GM23338 (cell line): Measurements from ENCODE around the gene PEX16. TPM values are rescaled to one million over a fixed set of nuclear protein-coding genes. Genes with fewer than 3 reads are reported as not detected.

Source experiments
- ATAC-seq: fragments of 200-7000 bp; cut with Tn5 transposase; 3 replicates; pipeline ENCODE4 v1.9.1; 2020
- DNase-seq: peaks from one replicate; pipeline ENCODE4 v3.0.0-alpha.2; 2015; ENCODE audit warnings: low spot score
- H2AFZ ChIP-seq: fragments of 200-600 bp; sonication (generic); 2 replicates; pipeline ENCODE4 v1.8.0; 2016; ENCODE audit warnings: antibody characterized with exemption, mild to moderate bottlenecking, moderate library complexity
- H3F3A ChIP-seq: fragments of 200-600 bp; sonication (generic); replicated peaks from 2 replicates; pipeline ENCODE4 v1.8.0; 2017; ENCODE audit warnings: antibody characterized with exemption, mixed run types, low read depth
- H3K27ac ChIP-seq: fragments of 200-600 bp; sonication (generic); 2 replicates; pipeline ENCODE4 v1.6.1; 2016; ENCODE audit warnings: low read depth
- H3K27me3 ChIP-seq: fragments of 200-600 bp; sonication (generic); 2 replicates; pipeline ENCODE4 v1.8.0; 2016; ENCODE audit warnings: mild to moderate bottlenecking, mixed run types, moderate library complexity; ENCODE audit not compliant: insufficient read depth
- H3K36me3 ChIP-seq: fragments of 200-600 bp; sonication (generic); 2 replicates; pipeline ENCODE4 v1.8.0; 2016; ENCODE audit warnings: mild to moderate bottlenecking; ENCODE audit not compliant: insufficient read depth
- H3K4me1 ChIP-seq: fragments of 200-600 bp; sonication (generic); 2 replicates; pipeline ENCODE4 v1.8.0; 2016; ENCODE audit warnings: mild to moderate bottlenecking, moderate library complexity; ENCODE audit not compliant: insufficient read depth
- H3K4me2 ChIP-seq: fragments of 200-600 bp; sonication (generic); 2 replicates; pipeline ENCODE4 v1.7.1; 2017; ENCODE audit warnings: mixed run types
- H3K4me3 ChIP-seq: fragments of 200-600 bp; sonication (generic); 2 replicates; pipeline ENCODE4 v1.6.1; 2016; ENCODE audit warnings: mixed run types
- H3K79me2 ChIP-seq: fragments of 200-600 bp; sonication (generic); replicated peaks from 2 replicates; pipeline ENCODE4 v1.8.0; 2017; ENCODE audit warnings: mild to moderate bottlenecking; ENCODE audit not compliant: insufficient read depth
- H3K9me2 ChIP-seq: fragments of 200-600 bp; sonication (generic); 2 replicates; pipeline ENCODE4 v1.8.0; 2017; ENCODE audit not compliant: insufficient read depth
- H4K20me1 ChIP-seq: fragments of 200-600 bp; sonication (generic); replicated peaks from 2 replicates; pipeline ENCODE4 v1.8.0; 2017; ENCODE audit warnings: mild to moderate bottlenecking; ENCODE audit not compliant: insufficient read depth
- H3K27ac Mint-ChIP-seq: 2 replicates; pipeline ENCODE4 v1.8.0; 2020; ENCODE audit warnings: inconsistent platforms, mild to moderate bottlenecking, moderate library complexity, mixed read lengths
- H3K27me3 Mint-ChIP-seq: 3 replicates; pipeline ENCODE4 v1.8.0; 2022; ENCODE audit warnings: low read depth, mild to moderate bottlenecking, moderate library complexity, mixed read lengths, inconsistent platforms; ENCODE audit not compliant: insufficient read depth, poor library complexity
- H3K36me3 Mint-ChIP-seq: 3 replicates; pipeline ENCODE4 v1.8.0; 2021; ENCODE audit warnings: low read depth, mild to moderate bottlenecking, inconsistent platforms, moderate library complexity, mixed read lengths
- H3K4me1 Mint-ChIP-seq: 3 replicates; pipeline ENCODE4 v1.8.0; 2020; ENCODE audit warnings: mild to moderate bottlenecking, inconsistent platforms, mixed read lengths
- H3K4me3 Mint-ChIP-seq: 3 replicates; pipeline ENCODE4 v1.8.0; 2021; ENCODE audit warnings: moderate library complexity, mild to moderate bottlenecking, inconsistent platforms, mixed read lengths
- H3K9me3 Mint-ChIP-seq: 3 replicates; pipeline ENCODE4 v1.8.0; 2020; ENCODE audit warnings: moderate library complexity, mild to moderate bottlenecking, inconsistent platforms, mixed read lengths
- CREB1 ChIP-seq: fragments of 250-450 bp; sonication (Bioruptor Pico); IDR thresholded peaks from 2 replicates; pipeline ENCODE4 v1.5.0; 2020; ENCODE audit warnings: low read depth, mild to moderate bottlenecking, moderate library complexity
- EZH2 ChIP-seq: fragments of 200-600 bp; sonication (generic); IDR thresholded peaks from one replicate; pipeline ENCODE4 v1.8.0; 2017; ENCODE audit warnings: antibody characterized with exemption, mild to moderate bottlenecking, low read depth; ENCODE audit not compliant: unreplicated experiment
- EZH2phosphoT487 ChIP-seq: fragments of 200-600 bp; sonication (generic); IDR thresholded peaks from one replicate; pipeline ENCODE4 v1.8.1; 2018; ENCODE audit warnings: antibody characterized with exemption; ENCODE audit not compliant: unreplicated experiment
- JUNB ChIP-seq: IDR thresholded peaks from one replicate; pipeline ENCODE4 v1.6.1; 2016; ENCODE audit warnings: antibody characterized with exemption; ENCODE audit not compliant: unreplicated experiment
- POLR2AphosphoS5 ChIP-seq: IDR thresholded peaks from 2 replicates; pipeline ENCODE4 v1.6.1; 2016; ENCODE audit warnings: antibody characterized with exemption, low read depth
- REST ChIP-seq: IDR thresholded peaks from one replicate; pipeline ENCODE4 v1.6.1; 2018; ENCODE audit warnings: antibody characterized with exemption; ENCODE audit not compliant: unreplicated experiment
- ZNF114 ChIP-seq: fragments of 250-450 bp; sonication (Bioruptor Pico); IDR thresholded peaks from 2 replicates; pipeline ENCODE4 v1.5.0; 2020; ENCODE audit warnings: mild to moderate bottlenecking, moderate library complexity
- ZNF331 ChIP-seq: fragments of 250-450 bp; sonication (Bioruptor Pico); IDR thresholded peaks from 2 replicates; pipeline ENCODE4 v1.5.0; 2020; ENCODE audit warnings: low read depth, mild to moderate bottlenecking, moderate library complexity
- polyA plus RNA-seq: library from polyadenylated mRNA; unstranded; fragments of >200 nt; fragmentation: Nextera tagmentation; extraction: Ambion mirVana; gene quantifications from 2 replicates; pipeline ENCODE4 v1.2.1, GENCODE V29; 2016
- total RNA-seq: library from RNA; depleted of rRNA; stranded (reverse); fragments of >200 nt; shearing (Covaris generic); gene quantifications from 2 replicates; pipeline ENCODE4 v1.2.3, GENCODE V29; 2014

Gene PEX16
- total and polyA plus RNA-seq, 2 experiments from 2014 or later, result 23.3 to 34.1 TPM

GRCh38 chr11:45896422-45896984 is 21.2 kb downstream of the PEX16 start:
- Mint-ChIP-seq H3K27me3 (peaks cover 17% of the 10 kb centered on the region), H3K27ac (no peak overlapping the region), H3K4me1 (peaks cover 44% of the 10 kb centered on the region), H3K9me3 (no peaks in the 10 kb centered on the region), H3K4me3 (peak overlapping the region; percentile 36; the same call in 2 of the 3 replicates), H3K36me3 (no peaks in the 10 kb centered on the region; the same call in 2 of the 3 replicates)
- H3K4me1 ChIP-seq, result peaks cover 31% of the 10 kb centered on the region
- H3K4me3 ChIP-seq, result peak overlapping the region; percentile 37
- no peaks in the 10 kb centered on the region; the same call in 1 of the 2 replicates for H3K79me2 ChIP-seq
- H3F3A ChIP-seq, result 0 out of 2 replicates have a peak, but pooled peaks cover 5% of the 10 kb centered on the region
- peak; percentile 66 for ATAC-seq
- H3K27ac ChIP-seq, result no peak overlapping the region
- no peak overlapping the region for H2AFZ ChIP-seq
- H3K27me3 ChIP-seq, result peaks cover 3% of the 10 kb centered on the region; the same call in 1 of the 2 replicates
- H3K9me2 ChIP-seq, result no peaks in the 10 kb centered on the region
- TF ChIP-seq REST (peak; percentile 59), ZNF114 (CRISPR knock-in tag) (no peak)
- DNase-seq, result peak; percentile 85
- H3K36me3 ChIP-seq, result no peaks in the 10 kb centered on the region
- peak overlapping the region; percentile 74 for H3K4me2 ChIP-seq
- peaks cover 11% of the 10 kb centered on the region for H4K20me1 ChIP-seq

- H3K36me3 Mint-ChIP-seq, result no peaks in the 10 kb centered on the region; the same call in 2 of the 3 replicates
- no peak for DNase-seq
These were observed 22.0 kb downstream of the PEX16 start for GRCh38 chr11:45895553-45896259.

More at GRCh38 chr11:45895553-45896259, 22.0 kb downstream of the PEX16 start:
- Histone ChIP-seq H3K27ac (no peak overlapping the region), H3F3A (0 out of 2 replicates have a peak, but pooled peaks cover 5% of the 10 kb centered on the region), H3K9me2 (no peaks in the 10 kb centered on the region), H3K27me3 (peaks cover 2% of the 10 kb centered on the region; the same call in 1 of the 2 replicates), H4K20me1 (peaks cover 9% of the 10 kb centered on the region), H2AFZ (no peak overlapping the region), H3K4me3 (peak overlapping the region; percentile 37), H3K4me2 (peak overlapping the region; percentile 74), H3K4me1 (peaks cover 27% of the 10 kb centered on the region), H3K79me2 (no peaks in the 10 kb centered on the region), H3K36me3 (no peaks in the 10 kb centered on the region)
- Mint-ChIP-seq H3K4me3 (no peak overlapping the region), H3K4me1 (peaks cover 40% of the 10 kb centered on the region), H3K9me3 (no peaks in the 10 kb centered on the region), H3K27ac (no peak overlapping the region), H3K27me3 (peaks cover 13% of the 10 kb centered on the region)
- no peak for ATAC-seq
- TF ChIP-seq POLR2AphosphoS5, result no peak
- TF ChIP-seq EZH2, result no peak
- no peak for TF ChIP-seq JUNB
- no peak for TF ChIP-seq EZH2phosphoT487
- no peak for TF ChIP-seq CREB1 (CRISPR knock-in tag)
- TF ChIP-seq ZNF331 (CRISPR knock-in tag), result no peak
- no peak for TF ChIP-seq ZNF114 (CRISPR knock-in tag)
